HG03354 (cell line): Measurements from ENCODE around the gene TMEM126B.
"Not testable (repeated sequence)": the region's sequence is repeated elsewhere in the genome, so short reads cannot be mapped to it uniquely, and the experiment has no call there.

Experiments
- ATAC-seq: cut with Tn5 transposase; IDR thresholded peaks from one replicate; pipeline ENCODE4 v1.9.1; 2021; ENCODE audit warnings: mild to moderate bottlenecking; ENCODE audit not compliant: unreplicated experiment, poor library complexity, severe bottlenecking

TMEM126B gene

DNA sequence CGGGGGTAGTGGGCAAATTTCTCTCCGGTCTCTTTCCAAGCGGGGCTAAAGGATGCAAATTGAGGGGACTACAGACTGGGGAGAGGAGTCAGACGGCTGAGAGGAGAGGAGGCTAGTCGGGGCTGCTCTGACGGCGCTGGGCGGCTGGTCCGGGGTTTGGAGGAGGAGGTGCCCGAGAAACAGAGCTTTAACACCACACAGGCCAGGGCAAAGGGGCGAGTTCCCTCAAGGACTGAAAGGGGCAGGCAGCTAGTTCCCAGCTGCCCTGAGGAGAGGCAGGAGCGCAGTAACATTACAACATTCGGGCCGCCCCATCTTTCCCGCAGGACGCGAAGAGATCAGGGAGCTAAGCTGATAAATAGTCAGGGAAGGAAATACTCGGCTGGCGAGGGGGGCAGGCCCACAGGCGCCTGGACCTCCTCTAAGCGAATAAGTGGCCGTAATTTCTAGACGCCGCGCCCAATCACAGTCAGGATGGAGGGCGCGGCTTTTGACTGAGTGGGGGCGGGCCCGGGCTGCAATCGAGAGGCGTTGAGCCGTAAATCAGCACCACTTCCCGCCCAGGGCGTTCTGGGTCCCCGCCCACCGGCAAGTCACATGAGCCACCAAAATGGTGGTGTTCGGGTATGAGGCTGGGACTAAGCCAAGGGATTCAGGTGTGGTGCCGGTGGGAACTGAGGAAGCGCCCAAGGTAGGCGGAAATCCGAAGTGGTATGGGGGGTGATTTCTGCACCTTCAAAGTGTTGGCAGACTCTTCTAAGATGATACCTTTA, at the start of gene TMEM126B:
Gene TMEM126B (plus strand): TSS at position 596 of the 773 bp plus-strand sequence. CDS start 15 bp downstream, at position 611.
- peak; percentile 99 for ATAC-seq

DNA sequence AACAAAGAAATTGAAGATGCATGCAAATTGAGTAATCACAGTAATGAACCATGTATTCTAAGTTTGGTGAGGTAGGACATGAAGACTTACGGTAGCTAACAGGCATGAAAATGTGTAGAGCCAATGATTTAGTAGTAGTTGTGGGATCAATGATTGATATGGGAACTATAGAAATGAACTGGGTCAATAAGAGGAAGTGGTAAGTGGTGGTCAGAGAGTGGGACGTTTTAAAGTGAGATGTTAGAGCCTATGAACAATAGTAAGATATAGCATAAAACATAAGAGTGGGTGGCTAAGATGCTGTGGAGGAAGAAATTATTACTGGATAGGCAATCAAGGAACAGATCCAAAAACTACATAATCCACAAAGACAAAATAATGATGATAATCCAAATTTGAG, 46.3 kb upstream of the TMEM126B start:
- ATAC-seq = peak; percentile 71

DNA sequence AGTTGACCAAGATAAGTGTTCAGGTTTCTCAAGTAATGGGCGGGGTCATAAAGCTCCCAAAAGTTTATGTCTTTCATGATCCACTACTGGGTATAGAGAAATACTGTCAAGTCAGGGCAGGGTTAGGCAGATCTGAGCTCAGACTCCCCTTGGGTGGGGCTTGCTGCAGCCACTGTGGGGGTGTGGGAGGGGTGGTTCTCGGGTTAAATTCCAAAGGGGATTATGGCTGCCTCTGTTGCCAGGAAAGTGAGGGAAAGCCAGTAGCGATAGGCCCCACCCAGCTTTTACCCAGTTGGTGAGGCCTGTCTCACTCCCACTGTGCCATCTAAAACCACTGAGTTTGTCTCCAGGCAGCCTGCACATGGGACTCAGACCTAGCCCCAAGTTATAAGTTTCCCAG, 39.0 kb upstream of the TMEM126B start:
- no peak for ATAC-seq

DNA sequence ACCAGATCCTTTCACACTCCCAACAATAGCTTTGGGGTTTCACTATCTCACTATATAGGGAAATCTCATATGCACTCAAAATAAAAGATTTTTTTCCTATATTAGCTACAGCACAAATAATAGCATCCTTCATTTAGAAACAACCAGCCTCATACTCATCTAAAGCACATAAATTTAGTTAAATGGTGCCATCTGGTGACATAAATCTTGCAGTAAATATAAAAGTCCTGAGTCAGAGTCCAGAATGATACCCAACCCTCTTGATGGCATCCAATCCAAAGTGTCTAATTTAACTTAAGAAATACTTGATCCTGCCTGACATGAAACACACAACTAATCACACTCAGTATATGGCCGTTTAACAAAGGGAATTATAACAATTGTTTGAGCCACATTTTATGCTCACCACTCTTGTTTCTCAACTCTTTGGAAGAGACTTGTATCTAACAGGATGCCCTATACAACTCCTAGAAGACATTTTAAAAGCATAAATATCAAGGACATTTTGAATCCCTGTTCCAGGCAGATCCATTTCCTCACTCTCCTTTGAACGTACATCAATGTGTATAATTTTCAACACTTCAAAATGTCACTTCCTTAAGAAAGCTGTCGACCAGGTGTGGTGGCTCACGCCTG, 37.4 kb upstream of the TMEM126B start:
- ATAC-seq = no peak

DNA sequence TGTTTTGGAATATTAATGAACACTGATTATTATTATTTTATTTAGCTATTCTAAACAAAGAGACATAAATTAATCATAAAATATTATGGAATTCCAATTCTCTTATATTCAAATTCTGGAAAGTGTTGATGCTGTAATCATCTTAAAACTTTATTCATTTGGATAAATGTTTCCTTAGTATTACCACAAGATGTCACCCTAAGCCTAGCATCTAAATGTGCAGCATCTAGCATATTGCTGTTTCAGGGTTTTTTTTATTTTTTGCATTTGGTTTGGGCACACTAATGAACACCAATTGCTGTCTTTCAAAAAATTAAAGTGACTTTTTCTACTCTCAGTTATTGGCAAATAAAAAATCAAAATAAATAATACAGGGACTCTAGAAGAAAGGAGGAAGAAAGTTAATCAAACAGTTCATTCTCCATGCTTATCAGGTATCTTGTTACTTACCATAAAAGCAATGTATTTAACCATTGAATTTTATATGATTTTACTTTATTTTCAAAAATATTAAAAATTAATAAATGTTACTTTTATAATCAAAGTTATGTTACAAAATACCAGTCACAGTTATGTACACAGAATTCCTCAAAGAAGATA, 33.0 kb upstream of the TMEM126B start:
- peak; percentile 69 for ATAC-seq

DNA sequence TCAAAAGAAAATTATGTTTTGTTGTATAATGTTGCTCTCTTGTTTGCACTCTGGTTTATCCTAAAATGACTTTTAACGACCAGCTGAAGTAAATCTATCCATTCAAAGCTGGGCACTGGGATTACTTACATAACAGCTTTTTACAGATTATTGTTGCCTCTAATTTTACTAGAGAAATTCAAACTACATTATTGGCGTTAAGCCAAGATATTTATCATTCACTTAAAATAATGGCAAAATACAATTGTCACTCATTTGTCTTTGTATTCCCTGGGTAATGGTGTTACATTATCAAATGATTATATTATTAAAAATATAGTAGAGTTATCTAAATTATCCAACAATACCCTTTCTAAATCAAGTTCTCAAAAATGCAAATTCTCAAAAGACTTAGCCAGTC, 31.5 kb upstream of the TMEM126B start:
- no peak for ATAC-seq

DNA sequence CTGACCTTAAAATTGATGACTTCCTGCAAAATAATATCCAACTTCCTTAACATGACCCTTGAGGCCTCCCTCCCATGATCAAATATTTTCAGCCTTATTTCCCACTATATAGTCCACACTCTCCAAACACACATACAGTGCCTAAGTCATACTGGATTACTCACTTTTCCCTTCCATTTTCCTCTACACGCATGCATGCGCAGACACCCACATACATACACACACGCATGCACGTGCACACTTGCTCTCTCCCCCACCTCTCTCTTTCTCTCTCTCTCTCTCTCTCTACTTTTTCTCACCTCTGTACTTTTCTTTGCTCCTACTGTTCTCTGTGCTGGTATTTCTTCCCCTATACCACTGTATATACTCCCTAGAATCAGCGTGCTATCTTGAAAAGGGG, 29.3 kb upstream of the TMEM126B start:
- ATAC-seq = no peak

DNA sequence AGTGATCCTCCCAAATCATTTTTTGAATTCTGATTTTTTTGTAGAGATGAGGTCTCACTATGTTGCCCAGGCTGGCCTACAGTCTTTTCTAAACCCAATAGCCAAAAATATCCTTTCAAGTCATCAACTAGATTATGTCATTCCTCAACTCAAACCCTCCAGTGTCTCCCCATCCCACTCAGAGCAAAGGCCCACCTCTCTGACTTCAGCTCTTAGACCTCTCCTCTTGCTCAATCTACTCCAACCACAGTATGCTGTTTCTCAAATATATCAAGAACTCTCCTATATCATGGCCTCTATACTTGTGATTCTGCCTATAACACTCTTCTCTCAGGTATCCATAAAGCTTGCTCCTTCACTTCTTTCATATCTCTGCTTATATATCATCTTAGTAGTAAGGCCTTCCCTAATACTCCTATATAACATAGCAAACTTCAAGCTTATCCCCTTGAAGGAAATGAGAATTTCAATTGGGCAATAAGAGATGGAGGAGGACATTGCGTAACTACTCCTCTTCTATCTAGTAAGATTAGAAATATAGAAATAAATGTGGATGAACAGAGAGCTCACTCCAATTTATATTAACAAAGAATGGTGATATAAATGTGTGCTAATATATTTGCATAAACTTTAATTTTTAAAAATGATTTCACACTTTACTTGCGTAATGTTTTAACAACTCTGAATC, 25.7 kb upstream of the TMEM126B start:
- ATAC-seq = no peak

DNA sequence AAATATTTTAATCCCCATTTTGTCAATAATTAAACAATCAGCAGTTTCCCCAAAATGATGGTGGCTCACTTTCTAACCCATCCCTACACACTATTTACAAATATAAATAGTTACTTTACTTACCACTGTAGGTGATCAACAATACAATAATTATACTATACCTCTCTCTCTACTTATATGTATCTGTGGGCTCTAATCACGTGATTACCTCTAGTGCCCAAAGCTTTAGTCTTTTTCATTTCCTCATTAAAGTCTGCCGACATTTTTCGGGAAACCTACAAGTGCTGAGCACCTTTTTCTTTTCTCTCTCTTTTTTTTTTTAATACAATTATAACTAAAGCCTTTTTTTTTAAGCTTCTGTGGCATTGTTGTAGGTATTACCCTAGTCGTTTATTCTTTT, 25.2 kb upstream of the TMEM126B start:
- ATAC-seq = no peak

DNA sequence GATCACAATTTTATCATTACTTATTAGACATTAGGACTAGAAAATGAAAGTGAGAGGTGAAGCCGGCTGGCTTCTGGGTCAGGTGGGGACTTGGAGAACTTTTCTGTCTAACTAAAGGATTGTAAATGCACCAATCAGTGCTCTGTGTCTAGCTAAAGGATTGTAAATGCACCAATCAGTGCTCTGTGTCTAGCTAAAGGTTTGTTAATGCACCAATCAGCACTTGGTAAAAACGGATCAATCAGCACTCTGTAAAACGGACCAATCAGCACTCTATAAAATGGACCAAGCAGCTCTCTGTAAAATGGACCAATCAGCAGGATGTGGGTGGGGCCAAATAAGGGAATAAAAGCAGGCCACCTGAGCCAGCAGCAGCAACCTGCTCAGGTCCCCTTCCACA, 22.2 kb upstream of the TMEM126B start:
- ATAC-seq = not testable (repeated sequence)

DNA sequence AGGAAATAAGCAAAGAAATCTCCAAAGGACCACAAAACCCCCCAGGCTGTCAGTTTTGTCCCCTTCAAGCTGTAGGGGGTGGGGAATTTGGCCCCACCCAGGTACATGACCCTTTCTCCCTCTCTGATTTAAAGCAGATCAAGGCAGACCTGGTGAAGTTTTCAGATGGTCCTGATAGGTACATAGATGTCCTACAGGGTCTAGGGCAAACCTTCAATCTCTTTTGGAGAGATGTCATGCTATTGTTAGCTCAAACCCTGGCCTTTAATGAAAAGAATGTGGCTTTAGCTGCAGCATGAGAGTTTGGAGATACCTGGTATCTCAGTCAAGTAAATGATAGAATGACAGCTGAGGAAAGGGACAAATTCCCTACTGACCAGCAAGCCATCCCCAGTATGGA, 19.8 kb upstream of the TMEM126B start:
- ATAC-seq = not testable (repeated sequence)

DNA sequence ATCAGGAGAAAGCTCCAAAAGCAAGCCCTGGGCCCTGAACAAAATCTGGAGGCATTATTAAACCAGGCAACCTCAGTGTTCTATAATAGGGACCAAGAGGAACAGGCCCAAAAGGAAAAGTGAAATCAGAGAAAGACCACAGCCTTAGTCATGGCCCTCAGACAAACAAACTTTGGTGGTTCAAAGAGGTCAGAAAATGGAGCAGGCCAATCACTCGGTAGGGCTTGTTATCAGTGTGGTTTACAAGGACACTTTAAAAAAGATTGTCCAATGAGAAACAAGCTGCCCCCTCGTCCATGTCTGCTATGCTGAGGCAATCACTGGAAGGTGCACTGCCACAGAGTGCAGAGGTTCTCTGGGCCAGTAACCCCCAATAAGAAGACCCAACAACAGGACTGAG, 19.1 kb upstream of the TMEM126B start:
- not testable (repeated sequence) for ATAC-seq

DNA sequence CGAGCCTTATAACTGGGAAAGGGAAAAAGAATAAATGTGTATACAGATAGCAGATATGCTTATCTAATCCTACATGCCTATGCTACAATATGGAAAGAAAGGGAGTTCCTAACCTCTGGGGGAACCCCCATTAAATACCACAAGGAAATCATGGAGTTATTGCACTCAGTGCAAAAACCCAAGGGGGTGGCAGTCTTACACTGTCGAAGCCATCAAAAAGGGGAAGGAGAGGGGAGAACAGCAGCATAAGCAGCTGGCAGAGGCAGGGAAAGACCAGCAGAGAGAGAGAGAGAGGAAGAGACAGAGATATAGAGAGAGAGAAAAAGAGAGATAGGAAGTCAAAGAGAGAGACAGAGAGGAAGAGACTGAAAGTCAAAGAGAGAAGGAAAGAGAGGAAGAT, 16.8 kb upstream of the TMEM126B start:
- not testable (repeated sequence) for ATAC-seq

DNA sequence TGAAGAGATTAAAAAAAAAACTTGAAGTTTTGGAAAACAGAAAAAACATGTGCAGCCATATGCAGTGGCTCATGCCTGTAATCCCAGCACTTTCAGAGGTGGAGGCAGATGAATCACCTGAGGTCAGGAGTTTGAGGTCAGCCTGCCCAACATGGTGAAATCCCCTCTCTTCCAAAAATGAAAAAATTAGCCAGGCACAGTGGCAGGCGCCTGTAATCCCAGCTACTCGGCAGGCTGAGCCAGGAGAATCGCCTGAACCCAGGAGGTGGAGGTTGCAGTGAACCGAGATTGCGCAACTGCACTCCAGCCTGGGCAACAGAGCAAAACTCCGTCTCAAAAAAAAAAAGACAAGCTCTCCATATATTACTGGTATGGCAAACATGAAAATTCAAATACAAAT, 8.9 kb upstream of the TMEM126B start:
- no peak for ATAC-seq

DNA sequence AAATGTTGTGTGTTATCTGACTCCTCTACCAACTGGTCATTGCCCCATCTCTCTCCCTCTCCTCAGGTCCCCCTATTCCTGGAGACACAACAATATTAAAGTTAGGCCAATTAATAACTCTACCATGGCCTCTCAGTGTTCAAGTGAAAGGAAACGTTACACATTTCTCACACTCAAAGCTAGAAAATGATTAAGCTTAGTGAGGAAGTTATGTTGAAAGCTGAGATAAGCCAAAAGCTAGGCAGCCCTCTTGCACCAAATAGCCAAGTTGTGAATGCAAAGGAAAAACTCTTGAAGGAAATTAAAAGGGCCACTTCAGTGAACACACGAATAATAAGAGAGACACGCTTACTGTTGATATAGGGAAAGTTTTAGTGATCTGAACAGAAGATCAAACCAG, 8.1 kb upstream of the TMEM126B start:
- ATAC-seq = peak; percentile 46

DNA sequence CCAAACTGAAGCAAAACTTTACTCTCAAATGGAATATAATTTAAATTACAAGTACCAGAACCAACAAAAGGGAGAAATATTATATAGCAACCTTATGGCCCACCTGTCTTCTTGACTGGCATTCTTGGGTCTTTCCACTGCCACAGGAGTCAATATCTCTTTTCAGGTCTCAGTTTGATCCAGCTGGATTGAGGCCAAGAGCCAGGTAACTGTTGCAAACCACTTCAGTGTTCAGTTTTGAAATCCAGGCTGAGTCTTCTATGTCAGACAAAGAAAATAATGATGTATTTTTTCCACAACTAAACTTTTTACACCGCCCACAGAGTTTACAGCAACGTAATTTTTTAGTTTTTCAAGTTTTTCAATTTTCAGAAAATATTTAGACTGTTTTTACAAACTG, 1.9 kb upstream of the TMEM126B start:
- ATAC-seq = no peak

DNA sequence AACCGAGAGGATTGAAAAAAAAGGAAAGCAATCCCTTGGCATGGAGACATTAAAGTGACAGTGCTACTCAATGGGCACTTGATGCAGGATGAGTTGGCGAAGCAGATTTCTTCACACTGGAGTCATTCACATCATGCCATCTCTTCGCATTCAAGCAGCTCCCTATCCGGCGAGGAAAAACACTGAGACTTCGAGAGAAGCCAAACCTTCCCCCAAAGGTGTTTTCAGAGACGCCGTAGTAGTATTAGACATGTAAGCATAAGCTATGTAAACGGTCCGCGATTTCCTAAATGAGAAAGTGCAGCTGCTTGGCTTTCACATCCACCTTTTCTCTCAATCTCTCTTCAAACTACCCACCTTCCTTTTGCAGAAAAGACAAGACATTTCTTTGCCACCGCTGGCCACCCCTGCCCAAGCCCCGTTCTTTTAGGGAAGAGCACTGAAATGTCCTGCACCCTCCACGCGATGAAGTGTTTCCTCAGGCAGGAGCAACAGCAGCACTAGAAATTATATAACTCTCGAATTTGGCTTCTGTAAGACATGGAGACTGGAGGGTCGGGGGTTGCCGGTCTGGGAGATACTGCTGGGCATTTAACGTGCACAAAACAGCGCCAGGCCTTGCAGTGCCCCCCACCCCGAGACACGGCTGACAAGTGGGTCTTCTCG, 928 bp upstream of the TMEM126B start, which contains the start of gene DLG2:
Gene DLG2 (minus strand): TSS at position 13 of the 666 bp plus-strand sequence.
- peak; percentile 2 for ATAC-seq

DNA sequence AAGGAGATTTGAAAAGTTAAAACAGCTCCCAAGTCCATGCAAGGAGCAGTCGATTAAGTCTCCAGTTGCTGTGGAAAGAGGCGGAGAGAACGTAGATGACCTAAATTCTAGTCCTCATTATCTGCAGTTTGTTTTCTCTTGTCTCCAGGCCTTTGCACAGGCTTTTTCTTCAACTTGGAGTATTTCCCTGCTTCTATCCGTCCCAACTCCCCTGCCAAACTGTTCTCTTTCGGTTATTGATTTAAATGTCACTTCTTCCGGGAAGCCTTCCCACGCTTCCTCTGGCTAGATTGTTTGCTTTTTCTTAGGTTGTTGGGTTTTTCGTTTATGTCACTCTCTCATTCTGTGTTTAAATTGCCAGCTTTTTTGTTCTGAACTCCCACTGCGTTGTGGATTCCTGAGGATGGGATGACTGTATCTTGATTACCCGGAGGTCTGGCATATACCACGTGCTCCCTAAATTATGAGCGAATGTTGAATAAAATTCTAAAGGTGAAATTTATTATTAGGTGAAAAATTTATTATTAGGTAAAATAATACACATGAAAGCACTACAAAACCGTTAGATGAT, 463 bp downstream of the TMEM126B start:
- peak; percentile 17 for ATAC-seq

DNA sequence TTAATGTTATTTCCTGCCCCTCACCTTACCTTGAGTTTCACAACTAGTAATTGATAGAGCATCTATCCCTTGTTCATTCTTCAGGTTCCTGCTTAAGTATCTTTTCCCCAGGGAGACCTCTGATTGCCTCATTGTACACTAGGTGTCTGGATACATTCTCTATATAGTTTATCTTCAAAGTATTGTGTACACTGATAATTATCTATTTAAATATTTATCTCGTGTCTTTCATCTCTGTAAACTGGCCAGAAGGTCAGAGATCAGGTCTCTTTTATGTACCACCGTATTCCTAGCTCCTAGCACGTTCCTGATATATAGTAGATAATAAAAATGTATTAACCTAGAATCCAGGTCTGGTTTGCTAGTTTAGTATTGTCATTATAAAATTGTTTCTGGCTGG, 6.4 kb downstream of the TMEM126B start:
- ATAC-seq = no peak
